Measurements from ENCODE around the gene HMX3.

HMX3 gene

DNA sequence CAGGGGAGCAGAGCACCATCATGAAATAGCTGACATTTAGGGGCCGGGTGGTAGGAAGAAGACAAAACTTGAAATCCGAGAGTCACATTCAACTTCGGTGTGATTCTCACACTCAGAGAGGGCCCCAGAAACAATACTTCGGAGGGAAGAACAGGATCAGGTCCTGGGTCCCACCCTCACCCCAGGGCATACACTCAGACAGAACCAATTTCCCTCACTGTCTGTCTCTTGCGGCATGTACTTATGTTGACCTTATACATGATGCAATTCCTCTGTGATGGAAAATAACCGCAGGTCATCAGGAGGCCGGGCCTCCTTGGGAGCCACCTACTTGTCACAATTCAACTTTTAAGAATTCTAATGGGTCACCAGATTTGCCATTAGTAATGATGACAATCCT, 26.3 kb upstream of the HMX3 start:
- Histone ChIP-seq H3F3A (ENCODE audit: insufficient read depth, low read length) (no peaks in the 10 kb centered on the region), H3K4me1 (ENCODE audit: low read length) (no peaks in the 10 kb centered on the region), H3K27me3 (replicated peaks; ENCODE audit: insufficient read depth, low read length) (no peaks in the 10 kb centered on the region), H3K9me2 (replicated peaks; ENCODE audit: insufficient read depth, low read length) (no peaks in the 10 kb centered on the region), H3K36me3 (replicated peaks; ENCODE audit: insufficient read depth, low read length) (no peaks in the 10 kb centered on the region), H3K79me2 (ENCODE audit: low read length) (no peaks in the 10 kb centered on the region), H3K9me3 (replicated peaks; ENCODE audit: insufficient read depth, low read length) (no peaks in the 10 kb centered on the region), H2AFZ (ENCODE audit: low read length) (no peak overlapping the region), H4K20me1 (ENCODE audit: insufficient read depth, low read length) (no peaks in the 10 kb centered on the region), H3K9ac (ENCODE audit: low read length) (no peak overlapping the region), H3K27ac (ENCODE audit: low read length) (no peak overlapping the region), H3K4me2 (ENCODE audit: low read depth, low read length) (no peak overlapping the region), H3K4me3 (ENCODE audit: low read length) (no peak overlapping the region)
- DNase-seq, result no peak
- TF ChIP-seq EZH2phosphoT487 (IDR thresholded peaks at IDR 0.05; ENCODE audit: low read length), result no peak
- no peak for TF ChIP-seq EZH2 (optimal IDR thresholded peaks at IDR 0.05; ENCODE audit: low read depth, low read length)
- TF ChIP-seq, protein P1, sequence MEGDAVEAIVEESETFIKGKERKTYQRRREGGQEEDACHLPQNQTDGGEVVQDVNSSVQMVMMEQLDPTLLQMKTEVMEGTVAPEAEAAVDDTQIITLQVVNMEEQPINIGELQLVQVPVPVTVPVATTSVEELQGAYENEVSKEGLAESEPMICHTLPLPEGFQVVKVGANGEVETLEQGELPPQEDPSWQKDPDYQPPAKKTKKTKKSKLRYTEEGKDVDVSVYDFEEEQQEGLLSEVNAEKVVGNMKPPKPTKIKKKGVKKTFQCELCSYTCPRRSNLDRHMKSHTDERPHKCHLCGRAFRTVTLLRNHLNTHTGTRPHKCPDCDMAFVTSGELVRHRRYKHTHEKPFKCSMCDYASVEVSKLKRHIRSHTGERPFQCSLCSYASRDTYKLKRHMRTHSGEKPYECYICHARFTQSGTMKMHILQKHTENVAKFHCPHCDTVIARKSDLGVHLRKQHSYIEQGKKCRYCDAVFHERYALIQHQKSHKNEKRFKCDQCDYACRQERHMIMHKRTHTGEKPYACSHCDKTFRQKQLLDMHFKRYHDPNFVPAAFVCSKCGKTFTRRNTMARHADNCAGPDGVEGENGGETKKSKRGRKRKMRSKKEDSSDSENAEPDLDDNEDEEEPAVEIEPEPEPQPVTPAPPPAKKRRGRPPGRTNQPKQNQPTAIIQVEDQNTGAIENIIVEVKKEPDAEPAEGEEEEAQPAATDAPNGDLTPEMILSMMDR (IDR thresholded peaks at IDR 0.05; ENCODE audit: low read length), result no peak

DNA sequence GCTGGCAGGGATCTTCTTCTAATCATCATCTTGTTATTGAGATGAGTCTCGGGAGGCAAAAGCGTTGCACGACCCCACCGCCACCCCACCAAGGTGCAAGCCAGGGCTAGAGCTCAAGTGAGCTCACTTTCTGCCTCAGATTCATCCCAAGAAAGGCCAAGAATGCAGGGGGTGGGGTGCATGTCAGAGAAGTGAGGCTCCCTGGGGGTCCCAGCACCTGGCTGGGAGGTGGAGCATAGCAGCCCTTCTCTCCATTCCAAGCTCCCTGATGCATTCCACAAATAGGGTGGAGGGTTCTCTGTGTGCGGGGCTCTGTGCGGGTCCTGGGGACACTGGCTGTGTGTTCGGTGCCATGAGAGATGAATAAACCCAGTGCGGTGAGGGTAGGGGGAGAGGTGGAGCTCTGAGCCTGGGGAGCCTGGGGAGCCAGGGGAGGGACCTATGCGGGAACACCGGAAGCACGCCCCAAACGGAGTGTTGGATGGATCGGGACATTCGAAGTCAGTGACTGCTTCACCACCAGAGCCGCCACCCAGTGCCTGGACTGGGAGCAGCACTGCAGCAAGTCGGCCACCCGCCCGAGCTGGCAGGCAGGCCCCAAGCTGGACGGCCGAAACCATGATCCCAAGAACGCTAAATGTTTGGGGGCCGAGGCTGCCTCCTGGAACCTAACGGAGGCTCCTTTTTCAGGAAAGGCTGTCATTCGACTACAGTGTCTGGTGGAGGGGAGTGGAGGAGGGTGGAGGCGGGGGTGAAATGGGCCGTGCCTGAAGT, 17.9 kb upstream of the HMX3 start:
- Histone ChIP-seq H3K4me3 (ENCODE audit: low read length) (no peak overlapping the region), H3K9ac (ENCODE audit: low read length) (no peak overlapping the region), H3F3A (ENCODE audit: insufficient read depth, low read length) (no peaks in the 10 kb centered on the region), H4K20me1 (ENCODE audit: insufficient read depth, low read length) (no peaks in the 10 kb centered on the region), H3K27ac (ENCODE audit: low read length) (no peak overlapping the region), H2AFZ (ENCODE audit: low read length) (no peak overlapping the region), H3K9me2 (replicated peaks; ENCODE audit: insufficient read depth, low read length) (no peaks in the 10 kb centered on the region), H3K4me2 (ENCODE audit: low read depth, low read length) (no peak overlapping the region), H3K4me1 (ENCODE audit: low read length) (no peaks in the 10 kb centered on the region), H3K27me3 (replicated peaks; ENCODE audit: insufficient read depth, low read length) (no peaks in the 10 kb centered on the region), H3K79me2 (ENCODE audit: low read length) (no peaks in the 10 kb centered on the region), H3K36me3 (replicated peaks; ENCODE audit: insufficient read depth, low read length) (no peaks in the 10 kb centered on the region), H3K9me3 (replicated peaks; ENCODE audit: insufficient read depth, low read length) (no peaks in the 10 kb centered on the region)
- TF ChIP-seq EZH2phosphoT487 (IDR thresholded peaks at IDR 0.05; ENCODE audit: low read length) (no peak), EZH2 (optimal IDR thresholded peaks at IDR 0.05; ENCODE audit: low read depth, low read length) (no peak)
- TF ChIP-seq, protein P1 (IDR thresholded peaks at IDR 0.05; ENCODE audit: low read length), result no peak
- no peak for DNase-seq

DNA sequence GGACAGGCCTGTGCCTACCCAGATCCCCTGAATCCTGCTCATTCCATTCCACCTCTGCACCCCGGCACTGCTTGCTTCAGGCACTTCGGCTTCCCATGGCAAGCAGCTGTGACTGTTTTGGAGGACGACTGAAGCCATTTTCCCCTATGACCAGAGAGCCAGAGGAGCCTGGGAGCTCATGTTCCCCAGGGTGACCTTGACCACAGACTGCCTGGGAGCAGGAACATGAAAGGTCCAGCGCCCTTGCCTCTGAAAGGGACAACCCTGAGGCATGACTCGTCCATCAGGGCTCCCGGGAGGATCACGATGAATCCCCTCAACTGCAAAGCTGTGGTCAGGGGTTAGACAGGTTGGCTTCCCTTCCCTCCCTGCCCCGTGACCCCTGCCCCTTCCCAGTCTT, 16.7 kb upstream of the HMX3 start:
- H3K27ac ChIP-seq (ENCODE audit: low read length), result no peak overlapping the region
- H3K27me3 ChIP-seq (replicated peaks; ENCODE audit: insufficient read depth, low read length), result no peaks in the 10 kb centered on the region
- H3K4me2 ChIP-seq (ENCODE audit: low read depth, low read length), result no peak overlapping the region
- no peak for DNase-seq
- H3K9me2 ChIP-seq (replicated peaks; ENCODE audit: insufficient read depth, low read length), result no peaks in the 10 kb centered on the region
- H3K9ac ChIP-seq (ENCODE audit: low read length), result no peak overlapping the region
- H3K4me3 ChIP-seq (ENCODE audit: low read length), result no peak overlapping the region
- H3F3A ChIP-seq (ENCODE audit: insufficient read depth, low read length), result no peaks in the 10 kb centered on the region
- TF ChIP-seq EZH2 (optimal IDR thresholded peaks at IDR 0.05; ENCODE audit: low read depth, low read length) (no peak), EZH2phosphoT487 (IDR thresholded peaks at IDR 0.05; ENCODE audit: low read length) (no peak)
- TF ChIP-seq, protein P1 (IDR thresholded peaks at IDR 0.05; ENCODE audit: low read length), result no peak
- H3K9me3 ChIP-seq (replicated peaks; ENCODE audit: insufficient read depth, low read length), result no peaks in the 10 kb centered on the region
- no peaks in the 10 kb centered on the region for H3K4me1 ChIP-seq (ENCODE audit: low read length)
- no peaks in the 10 kb centered on the region for H3K79me2 ChIP-seq (ENCODE audit: low read length)
- H4K20me1 ChIP-seq (ENCODE audit: insufficient read depth, low read length), result no peaks in the 10 kb centered on the region
- no peak overlapping the region for H2AFZ ChIP-seq (ENCODE audit: low read length)
- no peaks in the 10 kb centered on the region for H3K36me3 ChIP-seq (replicated peaks; ENCODE audit: insufficient read depth, low read length)

All from MM.1S (cell line).